Calu3 (cell line): ENCODE measurements around the gene BRD3OS. TPM values are rescaled to one million over a fixed set of nuclear protein-coding genes. Genes with fewer than 3 reads are reported as not detected.

Experiments
- BruUV-seq: library from RNA; stranded (reverse); fragments of 400-500 nt; replicated peaks from 2 replicates; lab custom pipeline; 2021; lab: Mats Ljungman, UMichigan
- CTCF ChIA-PET: fragments of 300-600 bp; sonication (Branson Sonifier 250); formaldehyde crosslinking; loops from one replicate; lab custom pipeline; 2022; ENCODE audit warnings: antibody characterized with exemption; lab: Charles Lee
- DNase-seq: peaks from one replicate; pipeline ENCODE4 v3.0.0; 2022
- H3K27ac Mint-ChIP-seq: one replicate; pipeline ENCODE4 v1.8.0; 2022; ENCODE audit warnings: mixed read lengths; ENCODE audit not compliant: unreplicated experiment
- H3K27me3 Mint-ChIP-seq: one replicate; pipeline ENCODE4 v1.8.0; 2022; ENCODE audit warnings: mixed read lengths; ENCODE audit not compliant: unreplicated experiment
- H3K36me3 Mint-ChIP-seq: one replicate; pipeline ENCODE4 v1.8.0; 2022; ENCODE audit warnings: mild to moderate bottlenecking, moderate library complexity, mixed read lengths; ENCODE audit not compliant: insufficient read depth, unreplicated experiment
- H3K4me1 Mint-ChIP-seq: one replicate; pipeline ENCODE4 v1.8.0; 2022; ENCODE audit warnings: mild to moderate bottlenecking, low read depth, mixed read lengths; ENCODE audit not compliant: unreplicated experiment
- H3K4me3 Mint-ChIP-seq: one replicate; pipeline ENCODE4 v1.8.0; 2022; ENCODE audit warnings: mild to moderate bottlenecking, low read depth, moderate library complexity, mixed read lengths; ENCODE audit not compliant: unreplicated experiment
- H3K9me3 Mint-ChIP-seq: one replicate; pipeline ENCODE4 v1.8.0; 2022; ENCODE audit warnings: low read depth, mixed read lengths; ENCODE audit not compliant: unreplicated experiment
- CTCF ChIP-seq: fragments of 200-600 bp; IDR thresholded peaks from one replicate; pipeline ENCODE4 v1.8.0; 2022; ENCODE audit warnings: antibody characterized with exemption; ENCODE audit not compliant: unreplicated experiment
- intact Hi-C: fragments of 100-400 bp; cut with micrococcal nuclease; formaldehyde crosslinking; loops from one replicate; pipeline ENCODE4 v1.10.0; 2022; ENCODE audit not compliant: unreplicated experiment
- total RNA-seq: library from RNA; stranded (reverse); gene quantifications from 2 replicates; pipeline ENCODE4 v1.2.3, GENCODE V29; 2022

The BRD3OS gene
- total RNA-seq, 1 experiment from 2014 or later: 10.5 TPM

GRCh38 chr9:133995012-133995896 is 30.0 kb upstream of the BRD3OS start:
- intact Hi-C loops: loop anchor here (2.0 to 10.0 kb wide), 2 partner anchors 120 to 212 kb away; no protein-coding TSS in a partner anchor
- H3K36me3 Mint-ChIP-seq: peaks cover 39% of the 10 kb centered on the region
- no peak overlapping the region for H3K27ac Mint-ChIP-seq
- H3K4me1 Mint-ChIP-seq: peaks cover 9% of the 10 kb centered on the region
- no TSS peak for BruUV-seq
- DNase-seq: peak; percentile 39
- no peaks in the 10 kb centered on the region for H3K9me3 Mint-ChIP-seq
- TF ChIP-seq CTCF: no peak
- peaks cover 15% of the 10 kb centered on the region for H3K27me3 Mint-ChIP-seq
- H3K4me3 Mint-ChIP-seq: peak overlapping the region; percentile 41
- CTCF ChIA-PET: interaction anchor here (0.6 to 3.5 kb wide), 5 partner anchors 30 to 253 kb away, joined by 4 to 28 read pairs (median 6); partner anchors contain the start of gene BRD3OS

- TF ChIP-seq CTCF: no peak
- BruUV-seq: no TSS peak
- CTCF ChIA-PET: no interaction called here
- Mint-ChIP-seq H3K27me3 (peaks cover 22% of the 10 kb centered on the region), H3K36me3 (peaks cover 25% of the 10 kb centered on the region), H3K4me3 (no peak overlapping the region), H3K9me3 (no peaks in the 10 kb centered on the region), H3K27ac (no peak overlapping the region), H3K4me1 (peaks cover 9% of the 10 kb centered on the region)
- DNase-seq: no peak
- intact Hi-C loops: loop anchor here (10.0 kb wide), 1 partner anchor 122 kb away; no protein-coding TSS in a partner anchor
Observed at GRCh38 chr9:133996531-133997520, 28.5 kb upstream of the BRD3OS start.

- no peak for DNase-seq
- H3K4me1 Mint-ChIP-seq: peaks cover 9% of the 10 kb centered on the region
- CTCF ChIA-PET: no interaction called here
- peaks cover 29% of the 10 kb centered on the region for H3K27me3 Mint-ChIP-seq
- intact Hi-C loops: loop anchor here (10.0 kb wide), 1 partner anchor 123 kb away; no protein-coding TSS in a partner anchor
- H3K27ac Mint-ChIP-seq: no peak overlapping the region
- no peaks in the 10 kb centered on the region for H3K9me3 Mint-ChIP-seq
- TF ChIP-seq CTCF: no peak
- no peak overlapping the region for H3K4me3 Mint-ChIP-seq
- peaks cover 25% of the 10 kb centered on the region for H3K36me3 Mint-ChIP-seq
- no TSS peak for BruUV-seq
Observed at GRCh38 chr9:133997584-133997983, 27.7 kb upstream of the BRD3OS start.
